Fibroblast of skin of right biceps (primary cell): Measurements from ENCODE around the gene SUPV3L1.
A peak's percentile ranks its signal among the peaks of the same experiment; 100 is the strongest.
"Not testable (repeated sequence)": the region's sequence is repeated elsewhere in the genome, so short reads cannot be mapped to it uniquely, and the experiment has no call there.

Source experiments
- DNase-seq: peaks from one replicate; pipeline ENCODE4 v3.0.0-alpha.2; 2013

Gene SUPV3L1

GRCh38 chr10:69232736-69233480 is 52.9 kb downstream of the SUPV3L1 start:
- DNase-seq, result no peak

- no peak for DNase-seq
Observed at GRCh38 chr10:69234447-69234846, 54.4 kb downstream of the SUPV3L1 start.

GRCh38 chr10:69237528-69238159 is 57.6 kb downstream of the SUPV3L1 start:
- DNase-seq, result peak; percentile 68

- DNase-seq, result no peak
Observed at GRCh38 chr10:69239136-69239535, 59.1 kb downstream of the SUPV3L1 start.

- DNase-seq, result peak; percentile 34
Observed at GRCh38 chr10:69239816-69240434, 59.9 kb downstream of the SUPV3L1 start.

- no peak for DNase-seq
Observed at GRCh38 chr10:69240455-69240854, 60.4 kb downstream of the SUPV3L1 start.

GRCh38 chr10:69241575-69241974 is 61.5 kb downstream of the SUPV3L1 start:
- no peak for DNase-seq

- no peak for DNase-seq
Observed at GRCh38 chr10:69242040-69242851, 62.2 kb downstream of the SUPV3L1 start.

GRCh38 chr10:69242852-69243212 is 62.8 kb downstream of the SUPV3L1 start:
- DNase-seq, result no peak

GRCh38 chr10:69243817-69244216 is 63.8 kb downstream of the SUPV3L1 start:
- no peak for DNase-seq

GRCh38 chr10:69246036-69246435 is 66.0 kb downstream of the SUPV3L1 start:
- no peak for DNase-seq

- no peak for DNase-seq
Observed at GRCh38 chr10:69246581-69247312, 66.7 kb downstream of the SUPV3L1 start.

- DNase-seq, result no peak
Observed at GRCh38 chr10:69247313-69247710, 67.3 kb downstream of the SUPV3L1 start.

GRCh38 chr10:69248117-69248730 is 68.2 kb downstream of the SUPV3L1 start:
- no peak for DNase-seq

- DNase-seq, result no peak
Observed at GRCh38 chr10:69250041-69250440, 70.0 kb downstream of the SUPV3L1 start.

GRCh38 chr10:69251417-69251816 is 71.4 kb downstream of the SUPV3L1 start:
- not testable (repeated sequence) for DNase-seq

GRCh38 chr10:69253171-69253570 is 73.1 kb downstream of the SUPV3L1 start:
- no peak for DNase-seq

- no peak for DNase-seq
Observed at GRCh38 chr10:69254877-69255276, 74.8 kb downstream of the SUPV3L1 start.
